GM21423 (cell line): ENCODE results near the gene CPSF3.
"Not testable (repeated sequence)": the region's sequence is repeated elsewhere in the genome, so short reads cannot be mapped to it uniquely, and the experiment has no call there.

Experiments used
- ATAC-seq: cut with Tn5 transposase; IDR thresholded peaks from one replicate; pipeline ENCODE4 v1.9.1; 2021; ENCODE audit warnings: mild to moderate bottlenecking, moderate library complexity; ENCODE audit not compliant: unreplicated experiment

CPSF3 gene

GRCh38 chr2:9498210-9498609 is 74.8 kb downstream of the CPSF3 start:
- ATAC-seq = no peak

DNA sequence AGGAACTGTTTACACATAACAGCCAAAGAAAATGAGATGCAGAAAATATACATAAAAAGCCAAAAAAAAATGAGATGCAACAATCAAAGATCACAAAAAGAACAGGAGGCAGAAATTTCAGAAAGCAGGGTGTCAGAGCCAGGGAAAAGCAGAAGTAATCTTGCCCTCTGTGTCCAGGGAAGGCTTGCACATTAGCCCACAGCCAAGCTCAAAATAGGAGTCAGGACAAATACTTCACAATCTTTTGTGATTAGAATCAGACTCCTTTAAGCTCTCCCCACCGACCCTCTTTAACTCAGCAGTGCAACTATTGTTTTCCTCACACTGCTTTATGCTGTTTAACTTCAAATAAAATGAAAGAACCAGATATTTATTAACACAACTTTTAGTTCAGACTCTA is 85.5 kb downstream of the CPSF3 start:
- no peak for ATAC-seq

- ATAC-seq = not testable (repeated sequence)
Observed at GRCh38 chr2:9513946-9514345, 90.5 kb downstream of the CPSF3 start.

DNA sequence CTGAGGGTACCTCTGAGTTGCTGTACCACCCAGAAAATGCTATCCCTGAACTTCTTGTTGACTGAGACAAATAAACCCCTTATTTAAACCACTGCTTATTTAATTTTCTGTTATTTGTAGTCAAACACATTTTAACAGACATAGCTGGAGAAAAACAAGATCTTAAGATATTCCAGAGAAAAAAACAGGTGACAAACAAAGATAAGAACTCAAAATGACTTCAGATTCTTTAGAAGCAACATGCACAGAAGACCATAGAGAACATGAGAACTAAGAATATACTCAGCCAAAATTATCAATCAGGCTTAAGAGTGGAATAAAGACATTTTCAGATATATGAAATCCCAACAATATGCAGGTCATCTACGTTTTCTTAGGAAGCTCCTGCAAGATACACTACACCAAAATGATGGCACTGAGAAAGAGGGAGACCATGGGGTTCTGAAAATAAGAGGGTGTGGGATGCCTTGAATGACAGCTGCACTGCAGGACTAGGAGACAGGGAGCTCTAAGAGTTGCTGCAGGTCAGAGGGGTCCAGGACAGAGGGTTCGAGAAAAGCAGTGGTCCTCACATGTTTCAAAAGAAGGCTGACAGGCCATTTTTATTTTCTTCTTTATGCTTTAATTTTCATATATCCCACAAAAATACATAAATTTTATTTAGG is 93.8 kb downstream of the CPSF3 start:
- ATAC-seq = no peak

DNA sequence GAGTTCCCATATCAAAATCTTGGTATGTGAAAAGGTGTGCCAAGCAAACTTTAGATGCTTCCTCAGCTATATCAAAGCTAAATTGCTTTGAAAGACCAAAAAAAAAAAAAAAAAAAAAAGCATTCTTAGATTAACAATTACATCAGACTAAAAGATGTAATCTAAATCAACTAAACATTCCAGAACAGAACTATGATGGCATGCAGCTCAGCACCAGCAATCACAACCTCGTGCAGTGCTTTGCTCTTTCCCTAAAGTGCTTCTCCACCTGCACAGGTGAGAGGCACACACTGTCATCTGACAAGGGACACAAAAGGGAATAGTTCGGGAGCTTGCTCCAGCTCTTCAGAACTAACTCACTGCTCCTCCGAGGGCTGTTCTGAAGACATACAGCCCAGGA is 94.7 kb downstream of the CPSF3 start:
- no peak for ATAC-seq

GRCh38 chr2:9518780-9519179 is 95.3 kb downstream of the CPSF3 start:
- ATAC-seq = no peak

GRCh38 chr2:9519250-9519649 is 95.8 kb downstream of the CPSF3 start:
- ATAC-seq = no peak
